Hematopoietic multipotent progenitor cell treated with erythropoietin and hydrocortisone succinate and interleukin-3 and kit ligand, for 17 days (in vitro differentiated cells): ENCODE data around the gene ID1.
"Not testable (repeated sequence)": the region's sequence is repeated elsewhere in the genome, so short reads cannot be mapped to it uniquely, and the experiment has no call there.

Experiments used
- DNase-seq: peaks from one replicate; pipeline ENCODE4 v3.0.0-alpha.2; 2015; ENCODE audit warnings: low spot score

Gene ID1

DNA sequence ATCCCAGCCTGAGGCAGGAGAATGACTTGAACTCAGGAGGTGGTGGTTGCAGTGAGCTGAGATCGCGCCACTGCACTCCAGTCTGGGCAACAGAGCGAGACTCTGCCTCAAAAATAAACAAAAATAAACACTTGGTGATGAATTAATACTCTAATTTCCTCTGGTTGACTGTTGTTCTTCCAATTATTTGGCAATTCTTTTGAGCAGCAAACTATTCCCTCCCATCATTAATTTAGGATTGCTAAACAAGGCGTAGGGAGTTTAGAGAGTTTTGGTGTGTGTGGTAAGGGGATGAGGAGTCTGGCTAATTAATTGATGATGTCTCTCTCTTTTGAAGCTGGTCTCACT is 2.7 kb upstream of the ID1 start:
- no peak for DNase-seq

DNA sequence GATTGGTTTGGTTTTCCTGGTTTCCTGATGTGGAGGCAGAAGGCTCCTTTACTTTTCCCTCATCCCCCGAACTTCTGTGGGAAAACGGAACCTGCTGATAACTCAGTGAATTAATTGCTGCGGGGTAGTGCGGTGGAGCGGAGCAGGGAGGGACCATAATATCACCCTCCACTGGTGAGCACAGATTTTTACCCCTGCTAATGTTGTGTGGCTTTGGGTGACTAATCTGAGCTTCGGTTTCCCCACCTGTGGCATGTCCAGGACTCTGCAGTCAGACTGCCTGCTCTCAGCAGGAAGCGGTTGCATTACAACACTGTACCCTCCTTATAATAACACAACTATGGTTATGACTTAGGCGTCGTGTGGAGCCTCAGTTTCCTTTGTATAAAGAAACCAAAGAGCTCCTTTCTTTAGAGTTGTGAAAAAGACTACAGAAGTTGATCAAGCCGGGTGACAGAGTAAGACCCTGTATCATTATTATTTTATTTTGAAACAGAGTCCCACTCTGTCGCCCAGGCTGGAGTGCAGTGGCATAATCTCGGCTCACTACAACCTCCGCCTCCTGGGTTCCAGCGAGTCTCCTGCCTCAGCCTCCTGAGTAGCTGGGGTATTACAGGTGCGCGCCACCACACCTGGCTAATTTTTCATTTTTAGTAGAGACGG is 2.2 kb upstream of the ID1 start:
- no peak for DNase-seq

DNA sequence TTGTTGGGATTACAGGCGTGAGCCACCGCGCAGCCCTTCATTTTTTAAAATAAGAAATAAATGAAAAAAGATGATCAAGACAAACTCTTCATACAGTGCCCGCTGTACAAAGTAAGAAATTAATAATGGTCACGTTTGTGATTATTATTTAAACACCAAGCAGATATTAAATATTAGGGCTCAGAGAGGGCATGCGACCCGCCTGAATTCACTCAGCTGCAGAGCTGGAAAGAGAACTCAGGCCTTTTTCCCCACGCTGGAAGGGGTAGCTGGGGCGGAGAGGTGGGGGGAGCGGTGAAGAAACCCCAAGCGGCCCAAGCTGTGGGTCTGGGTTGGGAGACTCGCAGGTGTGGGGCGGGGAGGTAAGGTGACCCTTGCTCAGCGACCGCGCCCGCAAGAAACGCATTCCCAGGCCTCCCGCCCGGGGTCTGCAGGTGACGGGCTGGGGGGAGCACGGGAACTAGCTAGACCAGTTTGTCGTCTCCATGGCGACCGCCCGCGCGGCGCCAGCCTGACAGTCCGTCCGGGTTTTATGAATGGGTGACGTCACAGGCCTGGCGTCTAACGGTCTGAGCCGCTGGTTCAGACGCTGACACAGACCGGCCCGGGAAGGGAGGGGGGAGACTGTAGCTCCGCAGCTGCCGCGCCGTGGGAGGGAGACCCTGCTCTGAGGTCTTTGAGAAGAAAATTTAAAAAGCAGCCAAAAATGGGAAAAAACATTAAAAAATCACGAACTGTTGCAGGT is 1.1 kb upstream of the ID1 start:
- DNase-seq: peak; percentile 80

DNA sequence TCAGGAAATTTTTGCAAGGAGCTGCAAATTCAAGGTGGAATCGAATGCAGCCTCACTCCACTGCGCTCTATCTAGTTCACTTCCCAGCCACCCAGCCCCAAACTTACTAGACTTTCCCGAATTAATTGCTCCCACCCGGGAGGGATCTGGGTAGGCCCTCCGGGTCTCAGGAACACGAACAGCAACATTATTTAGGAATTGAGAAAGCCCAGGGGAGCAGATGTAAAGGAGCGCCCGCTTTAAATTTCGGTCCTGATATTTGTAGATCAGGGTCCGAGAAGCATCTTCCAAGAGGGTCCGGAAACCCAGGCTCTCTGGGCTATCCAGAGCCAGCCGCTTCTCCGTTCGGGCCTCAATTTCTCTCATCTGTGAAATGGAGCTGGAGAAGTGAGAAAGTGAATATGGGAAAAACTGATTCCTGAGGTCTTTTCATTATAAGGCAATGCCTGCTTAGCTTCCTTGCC is 490 bp upstream of the ID1 start:
- DNase-seq: no peak

DNA sequence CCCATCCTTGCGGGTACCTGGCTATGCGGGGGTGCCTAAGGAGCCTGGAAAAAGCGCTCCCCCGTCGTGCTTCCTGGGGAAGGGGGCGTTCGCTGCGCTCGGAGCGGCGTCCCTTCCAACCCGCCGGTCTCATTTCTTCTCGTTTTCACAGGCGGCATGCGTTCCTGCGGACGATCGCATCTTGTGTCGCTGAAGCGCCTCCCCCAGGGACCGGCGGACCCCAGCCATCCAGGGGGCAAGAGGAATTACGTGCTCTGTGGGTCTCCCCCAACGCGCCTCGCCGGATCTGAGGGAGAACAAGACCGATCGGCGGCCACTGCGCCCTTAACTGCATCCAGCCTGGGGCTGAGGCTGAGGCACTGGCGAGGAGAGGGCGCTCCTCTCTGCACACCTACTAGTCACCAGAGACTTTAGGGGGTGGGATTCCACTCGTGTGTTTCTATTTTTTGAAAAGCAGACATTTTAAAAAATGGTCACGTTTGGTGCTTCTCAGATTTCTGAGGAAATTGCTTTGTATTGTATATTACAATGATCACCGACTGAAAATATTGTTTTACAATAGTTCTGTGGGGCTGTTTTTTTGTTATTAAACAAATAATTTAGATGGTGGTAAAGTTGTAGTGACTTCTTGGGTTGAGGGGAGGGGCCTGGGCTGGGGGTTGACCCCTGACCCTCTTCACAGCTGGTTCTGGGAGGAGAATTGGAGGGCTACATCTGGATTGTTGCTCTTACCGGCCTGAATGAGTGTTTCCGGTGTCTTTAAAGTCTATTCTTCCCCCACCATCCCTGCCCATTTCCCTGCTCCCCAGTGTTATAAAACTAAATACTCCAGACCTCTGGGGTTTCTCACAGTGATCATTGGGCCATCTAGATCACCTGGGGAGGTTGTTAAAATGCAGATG is 1.1 kb downstream of the ID1 start:
- no peak for DNase-seq

DNA sequence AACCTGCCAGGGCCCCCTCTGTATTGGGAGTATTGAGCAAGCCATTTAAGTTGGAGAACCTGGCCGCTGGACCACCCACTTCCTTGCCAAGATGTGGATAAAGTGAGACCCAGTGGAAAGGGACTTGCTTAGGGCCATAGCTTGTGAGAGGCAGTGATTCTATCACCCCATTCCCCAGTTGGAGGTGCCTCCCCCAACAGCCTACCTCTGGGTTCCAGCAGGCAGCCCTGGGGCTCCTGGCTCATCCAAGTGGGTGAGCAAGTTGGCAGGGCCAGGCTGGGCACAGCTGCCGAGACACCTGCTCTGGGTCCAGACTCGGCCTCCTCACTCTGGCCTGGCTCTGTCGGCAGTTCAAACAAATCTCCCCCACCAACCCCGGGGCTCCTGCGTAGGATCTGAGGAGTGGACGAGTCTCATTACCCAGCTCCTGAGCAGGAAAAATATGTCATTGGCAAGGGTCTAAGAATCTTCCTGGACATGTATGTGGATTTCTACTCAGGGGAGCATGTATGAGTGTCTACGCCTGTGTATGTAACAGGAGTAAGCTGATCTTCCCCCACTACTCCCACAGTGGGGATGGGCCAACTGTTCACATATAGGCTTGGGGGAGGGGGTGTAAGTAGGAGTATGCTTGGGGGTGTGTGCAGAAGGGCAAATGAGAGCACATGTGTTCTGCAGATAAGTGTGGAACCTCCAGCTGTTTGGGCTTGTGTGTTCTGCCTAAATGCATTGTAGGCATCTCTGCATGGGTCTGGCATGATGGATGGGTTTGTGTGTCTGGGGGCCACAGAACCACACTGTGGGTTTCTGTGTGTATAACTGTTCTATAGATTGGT is 1.9 kb downstream of the ID1 start:
- DNase-seq: no peak

DNA sequence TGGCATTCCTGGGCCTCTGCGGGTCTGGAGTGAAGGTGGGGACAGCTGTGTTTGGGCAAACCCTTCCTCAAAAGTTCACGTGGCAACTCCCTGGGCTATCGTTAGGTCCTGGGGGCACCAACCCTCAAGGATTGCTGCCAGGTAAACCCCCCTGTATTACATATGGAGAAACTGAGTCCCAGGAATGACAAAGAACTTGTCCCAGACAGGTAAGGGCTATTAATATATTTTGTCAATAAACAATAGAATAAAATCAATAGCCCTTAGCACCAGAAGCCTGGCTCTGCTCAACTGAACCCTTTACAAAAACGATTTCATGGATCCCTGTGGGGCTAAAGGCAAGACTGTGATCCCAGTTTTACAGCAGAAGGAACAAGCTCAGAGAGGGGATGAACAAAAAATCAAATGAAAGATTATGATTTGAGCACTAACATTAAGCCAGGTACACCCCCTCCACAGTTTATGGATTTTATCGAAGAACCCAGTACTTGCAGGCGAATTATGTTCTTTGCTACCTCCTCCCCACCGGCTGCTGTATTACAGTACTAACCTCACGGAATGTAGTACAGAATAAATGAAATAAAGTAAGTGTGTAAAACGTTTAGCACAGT is 2.7 kb downstream of the ID1 start:
- DNase-seq: no peak

DNA sequence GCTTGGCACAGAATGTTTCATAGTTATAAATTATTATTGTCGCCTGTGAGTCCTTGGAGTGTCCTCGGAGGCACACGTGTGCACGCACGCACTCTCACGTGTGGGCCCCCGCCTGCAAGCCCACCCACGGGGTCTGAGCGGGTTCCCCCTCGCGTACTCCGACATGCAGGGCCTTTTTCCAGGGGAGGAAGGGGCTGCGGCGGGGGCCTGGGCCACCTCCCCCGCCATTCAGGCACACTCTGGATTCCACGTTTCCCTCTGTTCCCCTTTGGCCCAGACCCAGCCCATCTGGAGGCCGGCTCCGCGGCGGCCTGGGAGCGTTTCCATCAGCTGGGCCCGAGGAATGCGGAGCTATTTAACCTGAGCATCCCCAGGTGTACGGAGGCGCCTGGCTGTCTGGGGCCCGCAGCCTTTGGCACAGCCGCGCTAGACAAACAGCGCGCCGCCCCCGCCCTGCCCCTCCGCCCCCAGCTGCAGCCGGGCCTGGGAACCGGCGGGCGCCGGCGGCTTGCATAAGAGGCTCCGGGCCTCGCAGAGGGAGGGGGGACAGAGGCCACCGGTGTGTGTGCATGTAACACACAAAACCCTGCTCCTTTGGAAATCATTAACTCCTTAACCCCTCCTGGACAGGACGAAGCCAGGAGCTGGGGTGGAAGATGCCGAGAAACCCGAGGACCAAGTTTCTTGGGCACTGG is 3.3 kb downstream of the ID1 start:
- DNase-seq: no peak

DNA sequence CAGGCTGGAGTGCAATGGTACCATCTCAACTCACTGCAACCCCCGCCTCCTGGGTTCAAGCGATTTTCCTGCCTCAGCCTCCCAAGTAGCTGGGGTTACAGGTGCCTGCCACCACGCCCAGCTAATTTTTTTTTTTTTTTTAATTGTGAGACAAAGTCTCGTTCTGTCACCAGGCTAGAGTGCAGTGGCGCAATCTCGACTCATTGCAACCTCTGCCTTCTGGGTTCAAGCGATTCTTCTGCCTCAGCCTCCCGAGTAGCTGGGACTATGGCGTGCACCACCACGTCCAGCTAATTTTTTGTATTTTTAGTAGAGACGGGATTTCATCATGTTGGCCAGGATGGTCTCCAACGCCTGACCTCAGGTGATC is 7.2 kb downstream of the ID1 start:
- not testable (repeated sequence) for DNase-seq

DNA sequence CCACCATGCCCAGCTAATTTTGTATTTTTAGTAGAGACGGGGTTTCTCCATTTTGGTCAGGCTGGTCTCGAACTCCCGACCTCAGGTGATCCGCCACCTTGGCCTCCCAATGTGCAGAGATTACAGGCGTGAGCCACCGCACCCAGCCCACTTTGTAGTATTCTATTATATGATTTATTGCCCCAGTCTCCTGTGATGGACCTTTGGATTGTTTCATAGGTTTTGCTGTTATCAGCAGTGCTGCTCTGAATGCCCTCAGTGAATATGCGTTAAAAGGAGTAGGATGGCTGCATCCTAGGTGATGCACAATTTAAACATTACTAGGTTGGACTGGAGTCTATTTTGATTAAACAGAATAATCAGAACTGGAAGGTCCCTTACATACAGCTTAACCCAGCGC is 10.3 kb downstream of the ID1 start:
- DNase-seq: no peak

DNA sequence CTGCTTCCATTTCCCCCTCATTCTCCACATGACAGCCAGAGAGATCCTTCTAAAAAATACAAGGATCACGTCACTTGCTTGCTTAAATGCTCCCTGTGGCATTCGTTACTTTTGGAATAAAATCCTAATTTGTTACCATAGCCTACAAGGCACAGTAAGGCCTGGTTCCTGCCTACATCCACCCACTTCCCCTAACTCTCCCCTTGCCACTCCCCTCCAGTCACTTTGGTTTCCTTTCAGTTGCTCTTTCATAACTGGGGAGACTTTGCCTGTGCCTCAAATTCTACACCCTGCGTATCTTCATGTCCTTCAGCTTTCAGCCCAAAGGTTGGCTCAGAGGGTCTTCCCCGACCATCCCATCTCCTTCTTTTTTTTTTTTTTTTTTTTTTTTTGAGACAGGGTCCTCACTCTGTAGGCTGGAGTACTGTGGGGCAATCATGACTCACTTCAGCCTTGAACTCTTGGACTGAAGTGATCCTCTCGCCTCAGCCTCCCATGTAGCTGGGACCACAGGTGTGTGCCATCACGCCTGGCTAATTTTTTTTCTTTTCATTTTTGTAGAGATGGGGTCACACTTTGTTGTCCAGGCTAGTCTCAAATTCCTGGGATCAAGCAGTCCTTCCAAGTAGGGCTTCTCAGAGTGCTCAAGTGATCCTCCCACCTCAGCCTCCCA is 12.5 kb downstream of the ID1 start:
- DNase-seq: no peak

DNA sequence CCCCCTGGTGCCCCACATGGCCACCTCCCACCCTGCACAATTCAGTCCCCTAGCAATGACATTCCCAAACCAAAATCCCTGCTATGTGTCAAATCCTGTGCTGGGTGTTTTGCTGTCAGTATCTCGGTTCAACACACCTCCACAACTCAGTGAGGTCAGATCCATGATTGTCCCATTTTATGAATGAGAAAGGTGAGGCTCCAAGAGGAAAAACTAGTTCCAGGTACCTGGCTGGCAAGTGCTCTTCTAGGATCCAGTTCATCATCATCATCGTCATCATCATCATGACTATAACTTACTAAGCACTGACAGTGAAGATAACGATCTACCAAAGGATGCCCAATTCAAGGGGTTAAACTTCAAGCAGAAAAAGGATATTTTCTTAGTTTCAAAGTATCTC is 15.2 kb downstream of the ID1 start:
- DNase-seq: no peak

DNA sequence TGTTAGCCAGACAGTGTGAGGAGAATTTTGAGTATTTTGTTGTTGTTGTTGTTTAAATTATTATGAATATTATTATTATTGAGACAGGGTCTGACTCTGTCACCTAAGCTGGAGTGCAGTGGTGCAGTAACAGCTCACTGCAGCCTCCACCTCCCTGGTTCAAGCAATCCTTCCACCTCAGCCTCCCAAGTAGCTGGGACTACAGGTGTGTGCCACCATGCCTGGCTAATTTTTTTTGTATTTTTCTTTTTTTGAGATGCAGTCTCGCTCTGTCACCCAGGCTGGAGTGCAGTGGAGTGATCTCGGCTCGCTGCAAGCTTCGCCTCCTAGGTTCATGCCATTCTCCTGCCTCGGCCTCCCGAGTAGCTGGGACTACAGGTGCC is 18.0 kb downstream of the ID1 start:
- DNase-seq: not testable (repeated sequence)

DNA sequence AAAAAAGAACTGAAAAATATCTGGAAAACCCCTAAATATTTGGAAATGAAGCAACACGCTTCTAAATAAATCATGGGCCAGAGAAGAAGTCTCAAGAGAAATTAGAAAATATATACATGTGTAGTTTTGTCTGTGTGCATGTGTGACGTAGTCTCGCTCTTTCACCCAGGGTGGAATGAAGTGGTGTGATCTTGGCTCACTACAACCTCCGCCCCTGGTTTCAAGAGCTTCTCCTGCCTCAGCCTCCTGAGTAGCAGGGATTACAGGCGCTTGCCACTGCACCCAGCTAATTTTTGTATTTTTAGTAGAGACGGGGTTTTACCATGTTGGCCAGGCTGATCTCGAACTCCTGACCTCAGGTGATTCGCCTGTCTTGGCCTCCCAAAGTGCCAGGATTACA is 21.4 kb downstream of the ID1 start:
- DNase-seq: not testable (repeated sequence)

DNA sequence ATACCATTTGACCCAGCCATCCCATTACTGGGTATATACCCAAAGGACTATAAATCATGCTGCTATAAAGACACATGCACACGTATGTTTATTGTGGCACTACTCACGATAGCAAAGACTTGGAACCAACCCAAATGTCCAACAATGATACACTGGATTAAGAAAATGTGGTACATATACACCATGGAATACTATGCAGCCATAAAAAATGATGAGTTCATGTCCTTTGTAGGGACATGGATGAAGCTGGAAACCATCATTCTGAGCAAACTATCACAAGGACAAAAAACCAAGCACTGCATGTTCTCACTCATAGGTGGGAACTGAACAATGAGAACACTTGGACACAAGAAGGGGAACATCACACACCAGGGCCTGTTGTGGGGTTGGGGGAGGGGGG is 23.0 kb downstream of the ID1 start:
- not testable (repeated sequence) for DNase-seq

DNA sequence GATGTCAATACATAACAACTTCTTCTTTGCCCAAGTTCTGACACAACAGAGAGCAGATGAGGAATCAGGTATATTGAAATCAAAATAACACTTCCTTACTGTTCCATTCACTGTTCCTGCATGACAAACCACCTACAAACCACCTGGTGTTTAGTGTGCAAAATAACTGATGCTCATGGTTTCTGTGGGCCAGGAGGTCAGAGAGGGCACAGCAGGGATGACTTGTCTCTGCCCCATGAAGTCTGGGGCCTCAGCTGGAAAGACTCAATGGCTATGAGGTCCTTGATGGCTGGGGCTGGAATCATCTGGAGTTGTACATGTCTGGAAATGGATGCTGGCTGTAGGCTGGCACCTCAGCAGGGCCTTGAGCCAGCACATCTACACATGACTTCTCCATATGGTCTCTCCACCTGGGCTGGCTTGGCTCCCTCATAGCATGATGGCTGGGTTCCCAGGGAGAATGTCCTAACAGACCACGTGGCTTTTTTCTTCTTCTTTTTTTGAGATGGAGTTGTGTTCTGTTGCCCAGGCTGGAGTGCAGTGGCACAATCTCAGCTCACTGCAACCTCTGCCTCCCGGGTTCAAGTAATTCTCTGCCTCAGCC is 25.2 kb downstream of the ID1 start:
- DNase-seq: no peak

DNA sequence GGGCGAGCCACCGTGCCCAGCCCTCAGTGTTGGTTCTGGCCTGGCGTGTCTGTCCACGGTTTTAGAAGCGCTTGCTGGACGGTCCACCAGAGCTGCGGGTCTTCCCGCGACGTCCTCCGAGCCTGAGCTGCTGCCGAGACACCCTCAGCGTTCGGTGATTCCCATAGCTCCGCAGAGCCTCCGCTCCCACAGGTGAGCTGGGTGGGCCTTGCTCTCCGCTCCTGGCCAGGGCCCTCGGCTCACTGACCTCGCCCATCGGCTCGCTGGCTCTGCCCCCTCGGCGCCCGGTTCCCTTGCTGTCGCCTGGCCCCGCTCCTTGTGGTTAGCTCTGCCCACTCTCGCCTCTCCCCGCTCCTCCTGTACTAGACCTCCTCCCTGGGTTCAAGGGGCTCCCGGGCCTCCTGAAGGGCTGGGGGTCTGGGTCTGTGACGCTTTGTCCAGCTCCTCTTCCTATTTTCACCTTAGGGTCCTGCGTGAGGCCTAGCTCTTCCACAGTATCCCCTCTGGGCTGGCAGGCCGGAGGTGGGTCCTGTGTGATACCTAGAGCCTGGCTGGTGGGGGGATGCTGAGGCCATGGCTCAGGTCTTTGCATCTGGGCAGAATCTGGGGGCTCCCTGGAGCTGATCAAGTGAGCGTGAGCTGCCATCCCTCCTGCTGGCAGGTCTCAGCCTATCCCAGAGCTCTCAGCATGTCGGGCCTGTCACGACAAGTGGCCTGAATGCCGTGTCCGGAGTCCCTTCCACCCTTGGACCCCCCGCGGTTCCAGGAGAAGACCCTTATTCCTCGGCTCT is 27.7 kb downstream of the ID1 start:
- DNase-seq: no peak

DNA sequence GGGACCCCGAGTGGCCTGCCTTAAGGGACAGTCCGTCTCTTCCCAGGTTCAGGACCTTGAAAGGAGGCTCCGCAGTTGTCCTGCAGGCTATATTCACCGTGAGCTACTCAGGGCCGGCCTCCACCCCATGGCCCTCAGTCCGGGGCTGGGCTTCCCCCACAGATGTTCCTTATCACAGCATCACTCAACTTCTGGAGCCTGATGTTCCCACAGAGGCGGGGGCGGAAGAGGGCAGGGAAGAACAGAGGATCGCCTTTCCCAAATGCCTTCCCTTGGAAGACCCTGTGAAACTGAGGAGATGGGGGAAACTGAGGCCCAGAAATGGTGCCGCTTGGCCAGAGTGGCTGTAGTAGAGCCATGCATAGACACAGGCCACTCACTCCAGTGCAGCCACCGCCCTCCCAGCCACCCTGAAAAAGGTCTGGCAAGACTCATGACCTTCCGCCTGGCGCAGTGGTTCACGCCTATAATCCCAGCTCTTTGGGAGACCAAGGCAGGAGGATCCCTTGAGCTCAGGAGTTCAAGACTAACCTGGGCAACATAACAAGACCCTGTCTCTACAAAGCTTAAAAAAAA is 28.3 kb downstream of the ID1 start:
- no peak for DNase-seq

DNA sequence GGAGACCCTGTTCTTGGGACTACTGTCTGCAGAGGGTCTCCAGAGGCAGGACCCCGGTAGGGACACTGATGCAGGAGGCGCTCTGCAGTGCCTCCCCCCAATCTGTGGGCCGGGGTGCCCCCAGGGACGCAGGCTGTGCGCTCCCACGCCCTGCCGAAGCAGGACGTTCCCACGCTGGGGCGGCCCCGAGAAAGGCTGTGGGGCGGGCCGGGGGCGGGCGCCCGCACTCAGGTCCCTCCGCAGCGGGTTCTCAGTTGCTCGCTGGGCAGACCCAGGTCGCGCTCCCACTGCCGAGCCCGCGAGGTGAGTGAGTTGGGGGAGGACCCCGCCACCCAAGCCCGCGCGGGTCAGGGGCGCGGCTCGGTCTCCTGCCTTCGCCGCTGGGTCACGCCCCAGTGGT is 32.6 kb downstream of the ID1 start, which contains the start of gene COX4I2:
TSS of gene COX4I2 (plus strand) at position 253 of the 400 bp plus-strand sequence. CDS start 1,106 bp downstream, outside the sequence.
- no peak for DNase-seq
